Panc1 (cell line): Measurements from ENCODE around the gene C19orf47.

Experiments used
- CTCF ChIP-seq: fragments of 450-650 bp; IDR thresholded peaks from 2 replicates; pipeline ENCODE4 v1.5.1; 2017; ENCODE audit warnings: mild to moderate bottlenecking
- POLR2AphosphoS5 ChIP-seq: IDR thresholded peaks from 2 replicates; pipeline ENCODE4 v1.6.1; 2012; ENCODE audit warnings: mild to moderate bottlenecking, low read depth, low read length, moderate library complexity
- TCF7L2 ChIP-seq: IDR thresholded peaks from 2 replicates; pipeline ENCODE4 v1.6.1; 2011; ENCODE audit warnings: mild to moderate bottlenecking, low read depth, low read length, inconsistent platforms

GRCh38 chr19:40366697-40367561, 18.7 kb upstream of the C19orf47 start:
- no peak for TF ChIP-seq CTCF
- TF ChIP-seq TCF7L2: no peak
- no peak for TF ChIP-seq POLR2AphosphoS5
